GM12878 (cell line): ENCODE results near the gene TRIM38. TPM values are rescaled to one million over a fixed set of nuclear protein-coding genes. Genes with fewer than 3 reads are reported as not detected.
A peak's percentile ranks its signal among the peaks of the same experiment; 100 is the strongest.

Experiments used
- CBX3 ChIP-seq: fragments of 200-600 bp; sonication (generic); IDR thresholded peaks from 2 replicates; pipeline ENCODE4 v1.6.1; 2016; ENCODE audit warnings: low read depth, borderline replicate concordance
- CREM ChIP-seq: IDR thresholded peaks from 2 replicates; pipeline ENCODE4 v1.6.1; 2014; ENCODE audit warnings: antibody characterized with exemption, low read depth
- EED ChIP-seq: sonication (generic); IDR thresholded peaks from 2 replicates; pipeline ENCODE4 v1.6.1; 2016; ENCODE audit warnings: antibody characterized with exemption, low read depth
- HCFC1 ChIP-seq: fragments of 150-350 bp; IDR thresholded peaks from 2 replicates; pipeline ENCODE4 v1.6.1; 2014; ENCODE audit warnings: low read length
- HDAC6 ChIP-seq: fragments of 200-600 bp; sonication (generic); IDR thresholded peaks from one replicate; pipeline ENCODE4 v1.8.0; 2017; ENCODE audit warnings: antibody characterized with exemption; ENCODE audit not compliant: unreplicated experiment
- JUND ChIP-seq: IDR thresholded peaks from 2 replicates; pipeline ENCODE4 v1.6.1; 2012; ENCODE audit warnings: low read depth, mild to moderate bottlenecking, low read length, improper control_type of control experiment, moderate library complexity
- KAT2A ChIP-seq: conservative IDR thresholded peaks from 2 replicates; pipeline ENCODE4 v1.6.1; 2011; ENCODE audit warnings: low read depth, low read length; ENCODE audit not compliant: control insufficient read depth
- KLF5 ChIP-seq: fragments of 450-650 bp; IDR thresholded peaks from 2 replicates; pipeline ENCODE4 v1.6.1; 2014; ENCODE audit warnings: mild to moderate bottlenecking; ENCODE audit not compliant: partially characterized antibody
- MTA3 ChIP-seq: IDR thresholded peaks from 2 replicates; pipeline ENCODE4 v1.6.1; 2012; ENCODE audit warnings: low read length, inconsistent platforms, borderline replicate concordance
- MXI1 ChIP-seq: fragments of 150-350 bp; IDR thresholded peaks from 2 replicates; pipeline ENCODE4 v1.6.1; 2011; ENCODE audit warnings: low read depth, mild to moderate bottlenecking, inconsistent platforms, low read length, improper control_type of control experiment
- NFYB ChIP-seq: IDR thresholded peaks from 2 replicates; pipeline ENCODE4 v1.6.1; 2011; ENCODE audit warnings: low read depth, mild to moderate bottlenecking, low read length, improper control_type of control experiment, moderate library complexity; ENCODE audit not compliant: insufficient read depth
- NR2C1 ChIP-seq: fragments of 450-650 bp; IDR thresholded peaks from 2 replicates; pipeline ENCODE4 v1.6.1; 2017; ENCODE audit warnings: antibody characterized with exemption, mild to moderate bottlenecking, moderate library complexity
- NR2C2 ChIP-seq: IDR thresholded peaks from 2 replicates; pipeline ENCODE4 v1.6.1; 2011; ENCODE audit warnings: borderline replicate concordance, low read depth; ENCODE audit not compliant: control insufficient read depth, insufficient read length
- POLR2A ChIP-seq: IDR thresholded peaks from 2 replicates; pipeline ENCODE4 v1.6.1; 2011; ENCODE audit warnings: low read depth, mild to moderate bottlenecking, low read length
- RELA ChIP-seq: fragments of 450-650 bp; IDR thresholded peaks from 2 replicates; pipeline ENCODE4 v1.8.0; 2014; ENCODE audit warnings: borderline replicate concordance; ENCODE audit not compliant: partially characterized antibody
- SMAD1 ChIP-seq: fragments of 450-650 bp; IDR thresholded peaks from 2 replicates; pipeline ENCODE4 v1.6.1; 2018; ENCODE audit warnings: mild to moderate bottlenecking, low read depth; ENCODE audit not compliant: partially characterized antibody
- SMC3 ChIP-seq: IDR thresholded peaks from 2 replicates; pipeline ENCODE4 v1.6.1; 2011; ENCODE audit warnings: low read length, improper control_type of control experiment, borderline replicate concordance
- SRF ChIP-seq, 2 experiments: IDR thresholded peaks; 2 replicates each; pipeline ENCODE4 v1.6.1; 2011; ENCODE audit warnings: low read depth in 2 of 2, low read length in 2 of 2, mild to moderate bottlenecking in 1 of 2, moderate library complexity in 1 of 2
- STAT3 ChIP-seq: IDR thresholded peaks from 2 replicates; pipeline ENCODE4 v1.6.1; 2011; ENCODE audit warnings: low read depth, low read length, improper control_type of control experiment
- WRNIP1 ChIP-seq: IDR thresholded peaks from 2 replicates; pipeline ENCODE4 v1.6.1; 2011; ENCODE audit warnings: low read depth, low read length, improper control_type of control experiment, borderline replicate concordance
- YBX1 ChIP-seq: fragments of 450-650 bp; IDR thresholded peaks from 2 replicates; pipeline ENCODE4 v1.6.1; 2016; ENCODE audit warnings: antibody characterized with exemption
- ZNF217 ChIP-seq: fragments of 450-650 bp; IDR thresholded peaks from 2 replicates; pipeline ENCODE4 v1.6.1; 2017; ENCODE audit warnings: antibody characterized with exemption, mild to moderate bottlenecking
- ZNF274 ChIP-seq: IDR thresholded peaks from one replicate; pipeline ENCODE4 v1.8.0; 2011; ENCODE audit not compliant: insufficient read length, insufficient read depth
- ZNF384 ChIP-seq: IDR thresholded peaks from 2 replicates; pipeline ENCODE4 v1.6.1; 2012; ENCODE audit warnings: low read depth, mild to moderate bottlenecking, low read length, improper control_type of control experiment, borderline replicate concordance
- polyA plus RNA-seq, 11 experiments: library from polyadenylated mRNA; depleted of rRNA in 4 of 11; unstranded in 6 of 11; stranded (reverse) in 5 of 11; fragments of >200 nt; fragmentation: Nextera tagmentation in 4 of 11; fragmentation: Illumina TruSeq in 1 of 11; extraction: Ambion mirVana in 4 of 11; extraction: Trizol in 1 of 11; gene quantifications; 1 replicate in 1 of 11; 2 replicates in 10 of 11; pipeline versions ENCODE4 v1.2.1 to v1.2.3, GENCODE V29; 2011 to 2016; ENCODE audit warnings: inconsistent platforms in 2 of 11, missing spikeins in 2 of 11, low read depth in 1 of 11
- total RNA-seq, 4 experiments: library from RNA; depleted of rRNA in 3 of 4; stranded (reverse); fragments of >200 nt in 3 of 4; fragmentation: Illumina TruSeq in 1 of 4; extraction: Trizol in 1 of 4; gene quantifications; 2 replicates each; pipeline versions ENCODE4 v1.2.1 to v1.2.3, GENCODE V29; 2013 to 2021
- TF ChIP-seq, protein P1 (sequence below): fragments of 450-650 bp; IDR thresholded peaks from 2 replicates; pipeline ENCODE4 v1.6.1; 2016; ENCODE audit warnings: mild to moderate bottlenecking, moderate library complexity, borderline replicate concordance
- TF ChIP-seq, protein P2 (sequence below): fragments of 450-650 bp; formaldehyde crosslinking; IDR thresholded peaks from 2 replicates; pipeline ENCODE4 v1.5.0; 2022; ENCODE audit warnings: mild to moderate bottlenecking, missing genetic modification characterization

Gene TRIM38
- total and polyA plus RNA-seq, 10 of the 15 experiments (the other 5 are each of a cell fraction or from before 2014, with no cell fraction given), result 4.5 to 14.7 (median 11.1) TPM

DNA sequence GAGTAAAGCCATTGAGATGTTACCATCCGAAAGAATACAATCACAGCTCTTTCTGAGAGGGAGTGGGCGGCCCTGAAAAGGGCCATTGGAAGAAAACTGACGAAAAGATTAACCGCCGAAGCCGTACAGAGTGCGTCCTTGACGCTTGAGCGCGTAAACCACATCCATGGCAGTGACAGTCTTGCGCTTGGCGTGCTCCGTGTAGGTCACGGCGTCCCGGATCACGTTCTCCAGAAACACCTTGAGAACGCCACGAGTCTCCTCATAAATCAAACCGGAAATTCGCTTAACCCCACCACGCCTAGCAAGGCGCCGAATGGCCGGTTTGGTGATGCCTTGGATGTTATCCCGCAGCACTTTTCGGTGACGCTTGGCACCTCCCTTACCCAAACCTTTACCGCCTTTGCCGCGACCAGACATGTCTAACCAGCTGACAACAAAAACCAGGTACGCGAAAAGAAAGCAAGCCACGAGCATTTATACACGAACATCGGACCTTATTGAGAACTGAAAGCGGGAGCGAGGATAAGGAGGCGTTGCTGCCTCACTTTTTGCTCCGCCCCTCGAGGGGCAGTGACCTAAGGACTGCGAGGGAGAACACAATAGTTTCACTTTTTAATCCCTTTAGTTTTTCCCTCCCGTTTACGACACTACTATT lies 64.4 kb downstream of the TRIM38 start (continued):
- TF ChIP-seq, protein P1, sequence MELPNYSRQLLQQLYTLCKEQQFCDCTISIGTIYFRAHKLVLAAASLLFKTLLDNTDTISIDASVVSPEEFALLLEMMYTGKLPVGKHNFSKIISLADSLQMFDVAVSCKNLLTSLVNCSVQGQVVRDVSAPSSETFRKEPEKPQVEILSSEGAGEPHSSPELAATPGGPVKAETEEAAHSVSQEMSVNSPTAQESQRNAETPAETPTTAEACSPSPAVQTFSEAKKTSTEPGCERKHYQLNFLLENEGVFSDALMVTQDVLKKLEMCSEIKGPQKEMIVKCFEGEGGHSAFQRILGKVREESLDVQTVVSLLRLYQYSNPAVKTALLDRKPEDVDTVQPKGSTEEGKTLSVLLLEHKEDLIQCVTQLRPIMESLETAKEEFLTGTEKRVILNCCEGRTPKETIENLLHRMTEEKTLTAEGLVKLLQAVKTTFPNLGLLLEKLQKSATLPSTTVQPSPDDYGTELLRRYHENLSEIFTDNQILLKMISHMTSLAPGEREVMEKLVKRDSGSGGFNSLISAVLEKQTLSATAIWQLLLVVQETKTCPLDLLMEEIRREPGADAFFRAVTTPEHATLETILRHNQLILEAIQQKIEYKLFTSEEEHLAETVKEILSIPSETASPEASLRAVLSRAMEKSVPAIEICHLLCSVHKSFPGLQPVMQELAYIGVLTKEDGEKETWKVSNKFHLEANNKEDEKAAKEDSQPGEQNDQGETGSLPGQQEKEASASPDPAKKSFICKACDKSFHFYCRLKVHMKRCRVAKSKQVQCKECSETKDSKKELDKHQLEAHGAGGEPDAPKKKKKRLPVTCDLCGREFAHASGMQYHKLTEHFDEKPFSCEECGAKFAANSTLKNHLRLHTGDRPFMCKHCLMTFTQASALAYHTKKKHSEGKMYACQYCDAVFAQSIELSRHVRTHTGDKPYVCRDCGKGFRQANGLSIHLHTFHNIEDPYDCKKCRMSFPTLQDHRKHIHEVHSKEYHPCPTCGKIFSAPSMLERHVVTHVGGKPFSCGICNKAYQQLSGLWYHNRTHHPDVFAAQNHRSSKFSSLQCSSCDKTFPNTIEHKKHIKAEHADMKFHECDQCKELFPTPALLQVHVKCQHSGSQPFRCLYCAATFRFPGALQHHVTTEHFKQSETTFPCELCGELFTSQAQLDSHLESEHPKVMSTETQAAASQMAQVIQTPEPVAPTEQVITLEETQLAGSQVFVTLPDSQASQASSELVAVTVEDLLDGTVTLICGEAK, result peak; percentile 89
- no peak for TF ChIP-seq NFYB
- peak; percentile 100 for TF ChIP-seq RELA
- TF ChIP-seq CREM, result peak; percentile 92
- TF ChIP-seq NR2C2, result no peak
- peak; percentile 93; the same call in 1 of the 2 replicates for TF ChIP-seq MXI1
- TF ChIP-seq SMC3, result no peak
- no peak for TF ChIP-seq ZNF274
- TF ChIP-seq EED, result peak; percentile 90
- peak; percentile 93 for TF ChIP-seq HDAC6
- 0 out of 4 replicates have a peak, but pooled peaks of 1 of the 2 experiments have one; percentile 17 for TF ChIP-seq SRF (IDR thresholded peaks at IDR 0.05; ENCODE audit: low read depth in 2 of 2, low read length in 2 of 2)
- TF ChIP-seq ZNF384, result no peak
- TF ChIP-seq MTA3, result peak; percentile 98
- TF ChIP-seq STAT3, result peak; percentile 88; the same call in 1 of the 2 replicates
- 0 out of 2 replicates have a peak, but pooled peaks have one; percentile 99 for TF ChIP-seq WRNIP1
- TF ChIP-seq KAT2A, result no peak; the same call in 1 of the 2 replicates
- no peak for TF ChIP-seq YBX1
- no peak for TF ChIP-seq JUND
- TF ChIP-seq, protein P2, sequence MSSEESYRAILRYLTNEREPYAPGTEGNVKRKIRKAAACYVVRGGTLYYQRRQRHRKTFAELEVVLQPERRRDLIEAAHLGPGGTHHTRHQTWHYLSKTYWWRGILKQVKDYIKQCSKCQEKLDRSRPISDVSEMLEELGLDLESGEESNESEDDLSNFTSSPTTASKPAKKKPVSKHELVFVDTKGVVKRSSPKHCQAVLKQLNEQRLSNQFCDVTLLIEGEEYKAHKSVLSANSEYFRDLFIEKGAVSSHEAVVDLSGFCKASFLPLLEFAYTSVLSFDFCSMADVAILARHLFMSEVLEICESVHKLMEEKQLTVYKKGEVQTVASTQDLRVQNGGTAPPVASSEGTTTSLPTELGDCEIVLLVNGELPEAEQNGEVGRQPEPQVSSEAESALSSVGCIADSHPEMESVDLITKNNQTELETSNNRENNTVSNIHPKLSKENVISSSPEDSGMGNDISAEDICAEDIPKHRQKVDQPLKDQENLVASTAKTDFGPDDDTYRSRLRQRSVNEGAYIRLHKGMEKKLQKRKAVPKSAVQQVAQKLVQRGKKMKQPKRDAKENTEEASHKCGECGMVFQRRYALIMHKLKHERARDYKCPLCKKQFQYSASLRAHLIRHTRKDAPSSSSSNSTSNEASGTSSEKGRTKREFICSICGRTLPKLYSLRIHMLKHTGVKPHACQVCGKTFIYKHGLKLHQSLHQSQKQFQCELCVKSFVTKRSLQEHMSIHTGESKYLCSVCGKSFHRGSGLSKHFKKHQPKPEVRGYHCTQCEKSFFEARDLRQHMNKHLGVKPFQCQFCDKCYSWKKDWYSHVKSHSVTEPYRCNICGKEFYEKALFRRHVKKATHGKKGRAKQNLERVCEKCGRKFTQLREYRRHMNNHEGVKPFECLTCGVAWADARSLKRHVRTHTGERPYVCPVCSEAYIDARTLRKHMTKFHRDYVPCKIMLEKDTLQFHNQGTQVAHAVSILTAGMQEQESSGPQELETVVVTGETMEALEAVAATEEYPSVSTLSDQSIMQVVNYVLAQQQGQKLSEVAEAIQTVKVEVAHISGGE (CRISPR knock-in tag), result no peak
- peak; percentile 99 for TF ChIP-seq ZNF217
- TF ChIP-seq CBX3, result no peak
- TF ChIP-seq POLR2A, result peak; percentile 99
- peak; percentile 99 for TF ChIP-seq SMAD1
- TF ChIP-seq KLF5, result peak; percentile 81
- peak; percentile 53 for TF ChIP-seq HCFC1
- no peak for TF ChIP-seq NR2C1
